Fibroblast of mammary gland (primary cell): ENCODE results near the gene SEC24C.

Source experiments
- DNase-seq: peaks from one replicate; pipeline ENCODE4 v3.0.0-alpha.2; 2010; ENCODE audit warnings: low read depth
- H3K4me3 ChIP-seq: 2 replicates; pipeline ENCODE4 v1.5.1; 2011; ENCODE audit warnings: low read depth, mild to moderate bottlenecking, low read length, moderate library complexity; ENCODE audit not compliant: control insufficient read depth
- TF ChIP-seq, protein P1 (sequence below): conservative IDR thresholded peaks from 2 replicates; pipeline ENCODE4 v1.5.1; 2011; ENCODE audit warnings: low read depth, low read length, inconsistent platforms; ENCODE audit not compliant: control insufficient read depth, insufficient read depth

The SEC24C gene

GRCh38 chr10:73799899-73800559 lies 55.9 kb downstream of the SEC24C start:
- TF ChIP-seq, protein P1, sequence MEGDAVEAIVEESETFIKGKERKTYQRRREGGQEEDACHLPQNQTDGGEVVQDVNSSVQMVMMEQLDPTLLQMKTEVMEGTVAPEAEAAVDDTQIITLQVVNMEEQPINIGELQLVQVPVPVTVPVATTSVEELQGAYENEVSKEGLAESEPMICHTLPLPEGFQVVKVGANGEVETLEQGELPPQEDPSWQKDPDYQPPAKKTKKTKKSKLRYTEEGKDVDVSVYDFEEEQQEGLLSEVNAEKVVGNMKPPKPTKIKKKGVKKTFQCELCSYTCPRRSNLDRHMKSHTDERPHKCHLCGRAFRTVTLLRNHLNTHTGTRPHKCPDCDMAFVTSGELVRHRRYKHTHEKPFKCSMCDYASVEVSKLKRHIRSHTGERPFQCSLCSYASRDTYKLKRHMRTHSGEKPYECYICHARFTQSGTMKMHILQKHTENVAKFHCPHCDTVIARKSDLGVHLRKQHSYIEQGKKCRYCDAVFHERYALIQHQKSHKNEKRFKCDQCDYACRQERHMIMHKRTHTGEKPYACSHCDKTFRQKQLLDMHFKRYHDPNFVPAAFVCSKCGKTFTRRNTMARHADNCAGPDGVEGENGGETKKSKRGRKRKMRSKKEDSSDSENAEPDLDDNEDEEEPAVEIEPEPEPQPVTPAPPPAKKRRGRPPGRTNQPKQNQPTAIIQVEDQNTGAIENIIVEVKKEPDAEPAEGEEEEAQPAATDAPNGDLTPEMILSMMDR = no peak
- H3K4me3 ChIP-seq = no peak overlapping the region
- no peak for DNase-seq

- no peak overlapping the region for H3K4me3 ChIP-seq
- DNase-seq = no peak
- TF ChIP-seq, protein P1 = no peak
Observed at GRCh38 chr10:73800560-73801252, 56.5 kb downstream of the SEC24C start.

DNA sequence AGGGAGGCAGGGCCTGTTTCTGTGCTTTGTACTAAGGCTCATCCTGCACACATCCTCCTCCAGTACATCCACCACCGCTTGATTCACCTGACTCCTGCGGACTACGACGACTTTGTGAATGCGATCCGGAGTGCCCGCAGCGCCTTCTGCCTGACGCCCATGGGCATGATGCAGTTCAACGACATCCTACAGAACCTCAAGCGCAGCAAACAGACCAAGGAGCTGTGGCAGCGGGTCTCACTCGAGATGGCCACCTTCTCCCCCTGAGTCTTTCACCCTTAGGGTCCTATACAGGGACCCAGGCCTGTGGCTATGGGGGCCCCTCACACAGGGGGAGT lies 57.0 kb downstream of the SEC24C start:
- no peak for DNase-seq
- TF ChIP-seq, protein P1 = no peak
- no peak overlapping the region for H3K4me3 ChIP-seq

DNA sequence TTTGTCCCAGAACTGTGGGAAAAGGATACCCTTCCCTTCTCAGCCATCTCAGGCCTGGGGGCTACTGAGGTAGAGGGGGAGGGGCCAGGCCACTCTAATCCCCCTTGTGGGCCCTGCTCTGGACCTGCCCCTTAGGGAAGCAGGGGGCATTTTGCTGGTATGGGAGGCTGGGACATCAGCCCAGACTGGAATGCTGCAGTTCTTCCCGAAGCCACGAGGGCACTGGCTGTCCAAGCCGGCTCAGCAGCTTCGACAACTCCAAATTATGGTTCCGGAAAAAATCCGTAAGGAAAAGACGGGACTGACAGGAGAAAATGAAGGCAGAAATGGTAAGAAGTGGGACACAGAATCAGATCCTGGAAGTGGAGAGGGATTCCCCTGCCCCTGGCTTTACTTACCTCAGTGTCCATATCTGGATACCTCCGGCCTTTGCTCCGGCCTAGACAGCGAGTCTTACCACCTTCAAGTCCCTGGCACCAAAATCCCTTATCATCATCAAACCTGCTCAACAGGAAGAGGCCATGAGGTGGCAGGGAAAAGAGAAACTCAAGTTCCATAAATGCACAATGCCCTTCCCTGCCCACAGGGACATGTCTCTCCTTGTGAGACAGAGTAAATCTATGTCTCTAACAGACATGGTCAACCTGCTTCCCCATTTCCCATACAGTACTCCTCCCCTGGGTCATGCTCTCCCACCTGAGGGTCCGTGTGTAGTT lies 58.3 kb downstream of the SEC24C start:
- no peak for DNase-seq
- TF ChIP-seq, protein P1 = peak; percentile 27
- no peak overlapping the region for H3K4me3 ChIP-seq

DNA sequence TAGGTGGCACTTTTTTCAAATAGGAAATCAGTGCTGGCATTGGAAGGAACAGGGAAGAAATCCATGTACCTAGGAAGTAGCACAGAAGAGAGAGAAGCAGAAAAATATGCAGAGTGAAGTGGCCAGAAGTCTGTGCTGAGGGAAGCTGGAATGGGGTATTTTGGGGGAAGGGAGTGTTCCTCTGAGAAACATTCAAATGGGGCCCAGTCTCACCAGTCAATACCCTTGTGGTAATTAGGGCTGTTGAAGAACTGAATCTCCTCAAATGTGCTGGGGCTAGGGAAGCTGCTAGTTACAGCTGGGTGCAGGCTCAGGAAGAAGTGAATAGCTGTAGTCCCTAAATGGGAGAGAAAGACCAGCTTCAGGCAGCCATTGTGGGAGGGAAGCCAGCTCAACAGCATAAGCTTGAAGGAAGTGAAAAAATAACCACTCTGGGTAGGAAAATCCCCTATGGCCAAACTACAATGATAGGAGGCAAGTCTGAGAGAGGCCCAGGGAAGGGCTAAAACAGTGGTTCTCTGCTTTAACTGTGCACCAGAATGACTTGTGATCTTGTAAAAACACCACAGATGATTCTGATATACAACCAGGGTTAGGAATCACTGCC lies 59.6 kb downstream of the SEC24C start:
- no peak overlapping the region for H3K4me3 ChIP-seq
- no peak for DNase-seq
- TF ChIP-seq, protein P1 = no peak

DNA sequence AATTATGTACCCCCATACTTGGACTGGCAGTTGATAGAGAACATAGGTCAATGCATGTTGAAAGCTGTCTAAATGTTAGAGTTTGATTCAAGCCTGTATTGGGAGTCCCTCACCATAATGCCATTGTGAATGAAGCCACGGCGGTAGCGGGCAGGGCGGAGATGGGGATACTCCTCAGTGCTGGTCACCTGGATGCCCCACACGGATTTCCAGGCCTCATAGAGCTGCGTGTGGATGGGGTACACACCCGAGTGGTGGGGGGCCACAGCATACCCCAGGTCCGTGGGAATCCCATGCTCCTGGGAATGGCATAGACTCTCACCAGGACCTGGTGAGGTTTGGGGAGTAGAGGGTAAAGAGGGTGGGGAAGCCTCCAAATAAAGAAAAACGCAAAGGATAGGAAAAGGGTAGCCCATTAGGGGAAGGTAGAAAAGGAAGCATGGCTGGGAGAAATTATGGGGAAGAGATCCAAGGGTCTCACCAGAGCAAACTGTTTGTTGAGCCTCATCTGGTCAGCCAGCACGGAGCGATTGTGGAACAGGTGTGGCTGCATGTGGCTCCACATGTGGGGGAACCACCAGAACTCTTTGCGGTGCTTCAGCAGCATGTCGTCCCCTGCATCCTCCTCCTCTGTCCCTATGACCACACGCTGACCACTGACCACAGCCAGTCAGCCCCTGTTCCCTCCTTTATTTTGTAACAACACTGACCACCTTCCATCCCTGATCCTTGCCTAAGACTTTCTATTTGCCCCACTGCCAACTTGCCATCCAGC lies 62.2 kb downstream of the SEC24C start:
- no peak for DNase-seq
- H3K4me3 ChIP-seq = no peak overlapping the region
- TF ChIP-seq, protein P1 = no peak
